NCI-H128 (cell line): ENCODE data around the gene NQO2.
A peak's percentile ranks its signal among the peaks of the same experiment; 100 is the strongest.
"Not testable (repeated sequence)": the region's sequence is repeated elsewhere in the genome, so short reads cannot be mapped to it uniquely, and the experiment has no call there.

ENCODE experiments used
- DNase-seq: peaks from one replicate; lab custom pipeline; 2025; ENCODE audit not compliant: unreplicated experiment; lab: John Stamatoyannopoulos, UW

The NQO2 gene

GRCh38 chr6:3037638-3038365 lies 38.1 kb downstream of the NQO2 start:
- DNase-seq = no peak

DNA sequence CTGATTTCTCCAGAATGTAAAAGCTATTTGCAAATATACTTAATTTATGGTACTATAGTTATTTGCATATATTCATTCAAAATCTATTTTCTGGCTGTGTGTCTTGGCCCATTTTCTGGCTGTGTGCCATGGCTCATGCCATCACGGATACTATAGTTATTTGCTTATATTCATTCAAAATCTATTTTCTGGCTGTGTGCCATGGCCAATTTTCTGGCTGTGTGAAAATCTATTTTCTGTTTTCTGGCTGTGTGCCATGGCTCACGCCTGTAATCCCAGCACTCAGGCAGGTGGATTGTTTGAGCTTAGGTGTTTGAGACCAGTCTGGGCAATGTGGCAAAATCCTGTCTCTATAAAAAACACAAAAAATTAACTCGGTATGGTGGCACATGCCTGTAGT lies 39.7 kb downstream of the NQO2 start:
- no peak for DNase-seq

GRCh38 chr6:3041147-3041546 lies 41.5 kb downstream of the NQO2 start:
- DNase-seq = no peak

- no peak for DNase-seq
These were observed 41.9 kb downstream of the NQO2 start for GRCh38 chr6:3041606-3042005.

DNA sequence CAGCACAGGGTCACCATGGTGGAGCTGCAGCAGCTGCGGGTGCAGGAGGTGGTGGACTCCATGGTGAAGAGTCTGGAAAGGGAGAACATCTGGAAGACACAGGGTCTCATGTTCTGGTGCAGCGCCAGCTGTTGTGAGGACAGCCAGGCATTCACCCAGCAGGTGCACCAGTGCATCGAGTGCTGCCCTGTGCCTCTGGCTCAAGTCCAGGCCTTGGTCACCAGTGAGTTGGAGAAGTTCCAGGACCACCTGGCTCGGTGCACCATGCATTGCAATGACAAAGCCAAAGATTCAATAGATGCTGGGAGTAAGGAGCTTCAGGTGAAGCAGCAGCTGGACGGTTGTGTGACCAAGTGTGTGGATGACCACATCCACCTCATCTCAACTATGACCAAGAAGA lies 45.7 kb downstream of the NQO2 start:
- no peak for DNase-seq

- DNase-seq = no peak
These were observed 46.1 kb downstream of the NQO2 start for GRCh38 chr6:3045777-3046176.

GRCh38 chr6:3046295-3046694 lies 46.6 kb downstream of the NQO2 start:
- DNase-seq = no peak

- not testable (repeated sequence) for DNase-seq
These were observed 48.3 kb downstream of the NQO2 start for GRCh38 chr6:3048009-3048408.

DNA sequence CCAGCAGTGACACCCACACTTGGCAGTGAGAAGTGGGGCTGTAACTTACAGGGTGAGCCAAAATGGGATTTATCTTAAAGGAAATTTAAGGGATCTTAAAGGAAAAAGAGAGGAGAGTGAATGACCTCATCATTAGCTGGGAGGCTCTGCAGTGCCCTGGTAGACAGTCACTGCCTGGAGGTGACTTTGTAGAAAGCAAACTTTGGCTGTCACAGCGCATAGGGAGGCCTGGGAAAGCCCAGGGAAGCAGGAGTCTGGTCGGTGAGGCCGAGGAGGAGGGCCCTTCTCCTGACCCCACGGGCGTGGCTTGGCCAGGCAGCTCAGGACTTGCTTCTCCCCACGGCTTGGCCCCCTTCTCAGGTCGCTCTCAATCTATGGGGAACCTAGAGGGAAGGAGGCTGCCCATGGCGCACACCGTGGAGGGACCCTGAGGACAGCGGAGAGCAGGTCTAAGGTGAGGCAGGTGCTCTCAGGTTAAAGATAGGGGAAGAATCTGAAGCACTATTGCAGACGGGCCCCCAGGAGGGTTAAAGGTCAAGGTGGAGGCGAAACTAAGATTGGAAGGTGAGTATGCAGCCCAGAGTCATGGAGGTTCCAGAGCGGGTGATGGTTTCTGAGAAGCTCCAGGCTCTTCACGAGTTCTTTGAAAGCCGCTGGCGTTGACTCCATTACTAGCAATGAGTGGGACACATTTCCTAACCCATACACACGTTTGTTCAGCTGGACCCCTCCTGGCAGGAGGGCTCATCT lies 53.0 kb downstream of the NQO2 start:
- no peak for DNase-seq

- DNase-seq = no peak
These were observed 53.5 kb downstream of the NQO2 start for GRCh38 chr6:3053231-3053508.

DNA sequence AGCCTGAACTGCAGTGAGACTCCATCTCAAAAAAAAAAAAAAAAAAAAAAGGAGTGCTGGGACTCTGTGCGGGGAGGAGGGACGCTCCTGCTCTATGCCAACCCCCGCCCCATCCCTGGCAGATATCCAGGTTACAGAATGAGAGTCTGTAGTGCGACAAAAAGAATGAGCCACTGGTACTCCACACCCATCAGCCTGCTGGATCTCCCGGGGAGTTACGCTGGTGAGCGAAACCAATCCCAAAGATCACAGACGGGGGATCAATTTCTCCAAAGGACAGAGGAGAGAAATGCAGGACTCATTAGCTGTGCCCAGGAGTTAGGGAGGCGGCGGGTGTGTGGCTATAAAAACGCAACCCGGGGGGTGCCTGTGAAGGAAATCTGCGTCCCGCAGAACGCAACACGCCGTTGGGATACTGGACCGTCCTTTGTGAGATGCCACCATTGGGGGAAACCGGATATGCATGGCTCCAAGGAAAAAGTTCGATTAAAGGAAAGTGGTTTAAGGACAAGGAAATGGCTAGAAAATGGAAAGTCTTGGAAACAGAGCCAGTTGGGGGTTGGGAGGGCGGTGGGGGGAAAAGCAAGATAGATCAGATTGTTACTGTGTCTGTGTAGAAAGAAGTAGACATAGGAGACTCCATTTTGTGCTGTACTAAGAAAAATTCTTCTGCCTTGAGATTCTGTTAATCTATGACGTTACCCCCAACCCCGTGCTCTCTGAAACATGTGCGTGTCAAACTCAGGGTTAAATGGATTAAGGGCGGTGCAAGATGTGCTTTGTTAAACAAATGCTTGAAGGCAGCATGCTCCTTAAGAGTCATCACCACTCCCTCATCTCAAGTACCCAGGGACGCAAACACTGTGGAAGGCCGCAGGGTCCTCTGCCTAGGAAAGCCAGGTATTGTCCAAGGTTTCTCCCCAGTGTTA lies 54.8 kb downstream of the NQO2 start:
- peak; percentile 41 for DNase-seq

DNA sequence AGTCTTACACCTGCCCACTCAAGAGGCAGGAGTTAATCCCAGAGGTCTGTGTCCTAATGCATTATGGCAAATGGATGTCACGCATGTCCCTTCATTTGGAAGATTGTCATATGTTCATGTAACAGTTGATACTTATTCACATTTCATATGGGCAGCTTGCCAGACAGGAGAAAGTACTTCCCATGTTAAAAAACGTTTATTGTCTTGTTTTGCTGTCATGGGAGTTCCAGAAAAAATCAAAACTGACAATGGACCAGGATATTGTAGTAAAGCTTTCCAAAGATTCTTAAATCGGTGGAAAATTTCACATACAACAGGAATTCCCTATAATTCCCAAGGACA lies 55.4 kb downstream of the NQO2 start:
- peak; percentile 31 for DNase-seq

DNA sequence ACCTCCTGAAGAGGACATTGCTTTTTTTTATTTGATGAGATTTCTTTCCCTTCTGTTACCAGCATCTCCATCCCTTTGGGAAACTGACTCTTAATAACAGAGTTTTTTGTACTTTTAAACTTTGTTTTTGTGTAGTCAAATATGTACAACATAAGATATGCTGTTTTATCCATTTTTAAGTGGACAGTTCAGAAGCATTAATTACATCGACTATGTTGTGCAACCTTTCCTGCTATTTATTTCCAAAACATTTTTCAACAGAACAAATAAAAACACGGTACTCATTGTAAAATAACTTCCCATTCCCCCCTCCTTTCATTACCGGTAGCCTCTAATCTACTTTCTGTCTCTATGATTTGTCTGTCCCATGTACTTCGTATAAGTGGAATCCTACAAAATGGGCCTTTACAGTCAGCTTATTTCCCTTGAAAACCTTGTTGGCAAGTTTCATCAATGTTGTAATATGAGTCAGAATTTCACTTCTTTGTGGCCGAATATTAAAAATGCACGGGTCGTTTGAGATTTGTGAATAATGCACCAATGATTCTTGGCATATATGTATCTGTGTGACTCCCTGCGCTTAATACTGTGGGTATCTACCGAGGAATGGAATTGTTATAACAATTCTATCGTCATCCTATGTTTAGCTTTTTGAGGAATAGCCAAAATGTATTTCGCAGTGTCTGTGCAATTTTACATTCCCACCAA lies 57.5 kb downstream of the NQO2 start:
- DNase-seq = no peak

DNA sequence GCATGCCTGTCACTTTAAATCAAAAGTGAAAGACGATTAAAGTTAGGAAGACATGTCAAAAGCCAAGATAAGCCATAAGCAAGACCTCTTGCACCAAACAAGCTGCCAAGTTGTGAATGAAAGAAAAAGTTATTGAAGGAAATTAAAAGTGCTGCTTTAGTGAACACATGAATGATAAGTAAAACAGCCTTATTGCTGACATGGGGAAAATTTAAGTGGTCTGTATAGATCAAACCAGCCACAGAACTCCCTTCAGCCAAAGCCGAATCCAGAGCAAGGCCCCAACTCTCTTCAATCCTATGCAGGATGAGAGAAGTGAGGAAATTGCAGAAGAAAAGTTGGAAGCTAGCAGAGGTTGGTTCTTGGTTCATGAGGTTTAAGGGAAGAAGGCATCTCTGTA lies 59.3 kb downstream of the NQO2 start:
- DNase-seq = no peak

DNA sequence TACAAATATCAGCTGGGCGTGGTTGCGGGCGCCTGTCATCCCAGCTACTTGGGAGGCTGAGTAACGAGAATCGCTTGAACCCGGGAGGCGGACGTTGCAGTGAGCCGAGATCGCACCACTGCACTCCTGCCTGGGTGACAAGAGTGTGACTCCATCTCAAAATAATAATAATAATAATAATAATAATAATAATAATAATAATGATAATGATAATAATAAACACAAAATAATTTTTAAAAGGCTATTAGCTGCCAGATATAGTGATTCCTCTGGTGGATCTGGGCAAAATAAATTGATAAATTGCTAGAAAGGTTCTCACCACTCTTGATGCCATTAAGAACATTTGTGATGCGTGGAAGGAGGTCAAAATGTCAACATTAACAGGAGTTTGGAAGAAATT lies 60.4 kb downstream of the NQO2 start:
- not testable (repeated sequence) for DNase-seq

DNA sequence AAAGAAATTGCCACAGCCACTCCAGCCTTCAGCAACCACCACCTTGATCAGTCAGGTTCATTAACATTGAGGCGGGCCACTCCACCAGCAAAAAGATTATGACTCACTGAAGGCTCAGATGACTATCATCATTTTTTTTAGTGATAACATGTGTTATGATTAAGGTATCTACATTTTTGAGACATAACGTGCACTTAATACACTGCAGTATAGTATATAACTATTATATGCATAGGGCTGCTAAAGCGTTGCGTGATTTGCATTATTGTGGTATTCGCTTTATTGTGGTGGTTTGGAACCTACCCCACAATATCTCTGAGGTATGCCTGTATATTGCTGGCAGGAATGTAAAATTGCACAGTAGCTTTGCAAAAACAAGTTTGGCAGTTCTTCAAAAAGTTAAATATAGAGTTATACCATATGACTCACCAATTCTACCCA lies 61.8 kb downstream of the NQO2 start:
- DNase-seq = no peak

- not testable (repeated sequence) for DNase-seq
These were observed 63.6 kb downstream of the NQO2 start for GRCh38 chr6:3063340-3063732.

- DNase-seq = peak; percentile 46
These were observed 64.3 kb downstream of the NQO2 start for GRCh38 chr6:3063733-3064700.

- DNase-seq = peak; percentile 66
These were observed 68.9 kb downstream of the NQO2 start, which contains the start of gene RIPK1 for GRCh38 chr6:3068329-3069214. Gene RIPK1, plus strand, starts transcription at chr6:3068494. Its CDS starts 8,330 bp downstream, at chr6:3076824.
